H1 (cell line): Measurements from ENCODE around the gene UNC80. TPM values are rescaled to one million over a fixed set of nuclear protein-coding genes. Genes with fewer than 3 reads are reported as not detected.

Experiments
- SRF ChIP-seq: IDR thresholded peaks from 2 replicates; pipeline ENCODE4 v1.6.1; 2011; ENCODE audit warnings: mild to moderate bottlenecking, low read depth, low read length, moderate library complexity
- polyA plus RNA-seq, 7 experiments: library from polyadenylated mRNA; depleted of rRNA in 3 of 7; stranded (reverse) in 5 of 7; unstranded in 2 of 7; fragments of >200 nt in 5 of 7; fragments of 200-250 nt in 2 of 7; gene quantifications; 1 replicate in 5 of 7; 2 replicates in 1 of 7; 4 replicates in 1 of 7; pipeline versions ENCODE4 v1.2.1 to v1.2.3, GENCODE V29; 2011 to 2013; ENCODE audit warnings: missing spikeins in 2 of 7, mixed read lengths in 2 of 7
- total RNA-seq: library from RNA; stranded (reverse); fragmentation: NEBNext Ultra II Directional; extraction: Animal tissue kit (Norgen Biotek cat#: 25700); gene quantifications from 2 replicates; pipeline ENCODE4 v1.2.1, GENCODE V29; 2021

The UNC80 gene
- total and polyA plus RNA-seq, 2 of the 8 experiments (the other 6 are each of a cell fraction or from before 2014, with no cell fraction given) = 0.53 to 0.56 TPM

DNA sequence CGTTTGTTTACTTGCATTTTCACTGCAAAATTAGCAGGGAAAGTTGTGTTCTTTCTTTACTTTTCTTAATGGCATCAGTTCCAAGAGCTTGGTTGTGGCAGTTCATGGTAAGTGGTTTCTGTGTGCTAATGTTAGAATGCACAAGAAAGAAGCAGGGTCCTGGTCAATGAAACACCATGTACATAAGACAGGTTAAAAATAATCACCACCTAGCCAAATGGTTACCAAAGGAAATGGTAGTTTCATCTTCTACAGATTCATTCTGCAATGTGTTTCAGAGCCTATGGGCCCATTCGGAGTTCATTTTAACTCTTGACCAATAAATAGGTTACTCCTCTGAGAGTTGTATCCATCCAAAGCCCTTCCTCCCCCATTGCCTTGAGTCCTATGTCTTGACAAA, 212.7 kb downstream of the UNC80 start (continued):
- TF ChIP-seq SRF = no peak
- TF ChIP-seq, all 59 proteins: peak for 0
